Ishikawa (cell line): ENCODE measurements around the gene P3H2.

ENCODE experiments used
- CEBPB ChIP-seq: IDR thresholded peaks from 2 replicates; pipeline ENCODE4 v1.6.1; 2012
- CREB1 ChIP-seq: IDR thresholded peaks from 2 replicates; pipeline ENCODE4 v1.6.1; 2012; ENCODE audit warnings: low read depth
- EGR1 ChIP-seq: IDR thresholded peaks from 2 replicates; pipeline ENCODE4 v1.6.1; 2012
- EP300 ChIP-seq: IDR thresholded peaks from 2 replicates; pipeline ENCODE4 v1.6.1; 2012; ENCODE audit warnings: borderline replicate concordance
- FOXM1 ChIP-seq: IDR thresholded peaks from 2 replicates; pipeline ENCODE4 v1.6.1; 2012; ENCODE audit warnings: low read depth, borderline replicate concordance
- NFIC ChIP-seq: IDR thresholded peaks from 2 replicates; pipeline ENCODE4 v1.6.1; 2012
- RAD21 ChIP-seq: IDR thresholded peaks from 2 replicates; pipeline ENCODE4 v1.6.1; 2012; ENCODE audit warnings: low read depth
- TAF1 ChIP-seq: IDR thresholded peaks from 2 replicates; pipeline ENCODE4 v1.6.1; 2012; ENCODE audit warnings: low read depth, mild to moderate bottlenecking
- TCF12 ChIP-seq: IDR thresholded peaks from 2 replicates; pipeline ENCODE4 v1.6.1; 2012; ENCODE audit warnings: low read depth
- TEAD4 ChIP-seq: IDR thresholded peaks from 2 replicates; pipeline ENCODE4 v1.6.1; 2012
- YY1 ChIP-seq: IDR thresholded peaks from 2 replicates; pipeline ENCODE4 v1.6.1; 2012; ENCODE audit warnings: low read depth
- ZBTB7A ChIP-seq: IDR thresholded peaks from 2 replicates; pipeline ENCODE4 v1.6.1; 2012; ENCODE audit warnings: low read depth
- TF ChIP-seq, protein P1 (sequence below): IDR thresholded peaks from 2 replicates; pipeline ENCODE4 v1.6.1; 2012; ENCODE audit warnings: low read depth, mild to moderate bottlenecking
- TF ChIP-seq, protein P2 (sequence below): IDR thresholded peaks from 2 replicates; pipeline ENCODE4 v1.6.1; 2012
- TF ChIP-seq, protein P3 (sequence below): IDR thresholded peaks from 2 replicates; pipeline ENCODE4 v1.6.1; 2012

P3H2 gene

DNA sequence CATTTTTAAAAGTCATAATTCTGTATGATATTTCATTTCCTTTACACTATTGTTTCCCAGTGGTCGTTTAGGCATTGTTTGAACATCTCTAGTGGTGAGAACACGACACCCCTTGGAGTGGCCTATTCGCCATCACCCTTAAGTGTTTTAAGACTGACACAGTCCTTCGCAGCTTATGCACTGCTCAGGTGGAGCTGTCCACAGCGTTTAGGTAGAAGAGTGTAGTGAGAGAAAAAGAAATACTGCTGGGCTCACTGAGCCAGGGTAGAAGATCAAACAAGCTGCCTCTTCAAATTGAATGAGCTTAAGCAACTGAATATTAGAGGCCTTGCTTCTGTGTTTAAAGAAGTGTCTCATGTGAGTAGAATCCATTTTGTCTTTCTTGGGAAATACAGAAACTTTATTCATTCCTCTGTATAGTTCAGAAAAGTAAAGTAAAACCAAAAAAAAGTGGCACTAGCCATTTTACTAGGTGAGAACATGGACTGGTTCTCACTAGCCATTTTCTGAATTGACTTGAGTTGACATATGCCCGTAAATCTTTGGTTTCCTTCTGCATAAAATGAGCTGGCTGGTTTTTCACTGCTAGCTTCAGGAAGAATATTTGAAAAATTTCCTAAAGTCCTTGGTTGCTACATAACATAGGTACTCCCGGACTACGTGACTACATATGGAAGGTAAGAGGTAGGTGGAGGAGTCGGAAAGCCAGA lies 155.9 kb downstream of the P3H2 start:
- TF ChIP-seq CEBPB (no peak), NFIC (no peak), CREB1 (no peak)
- TF ChIP-seq, protein P1, sequence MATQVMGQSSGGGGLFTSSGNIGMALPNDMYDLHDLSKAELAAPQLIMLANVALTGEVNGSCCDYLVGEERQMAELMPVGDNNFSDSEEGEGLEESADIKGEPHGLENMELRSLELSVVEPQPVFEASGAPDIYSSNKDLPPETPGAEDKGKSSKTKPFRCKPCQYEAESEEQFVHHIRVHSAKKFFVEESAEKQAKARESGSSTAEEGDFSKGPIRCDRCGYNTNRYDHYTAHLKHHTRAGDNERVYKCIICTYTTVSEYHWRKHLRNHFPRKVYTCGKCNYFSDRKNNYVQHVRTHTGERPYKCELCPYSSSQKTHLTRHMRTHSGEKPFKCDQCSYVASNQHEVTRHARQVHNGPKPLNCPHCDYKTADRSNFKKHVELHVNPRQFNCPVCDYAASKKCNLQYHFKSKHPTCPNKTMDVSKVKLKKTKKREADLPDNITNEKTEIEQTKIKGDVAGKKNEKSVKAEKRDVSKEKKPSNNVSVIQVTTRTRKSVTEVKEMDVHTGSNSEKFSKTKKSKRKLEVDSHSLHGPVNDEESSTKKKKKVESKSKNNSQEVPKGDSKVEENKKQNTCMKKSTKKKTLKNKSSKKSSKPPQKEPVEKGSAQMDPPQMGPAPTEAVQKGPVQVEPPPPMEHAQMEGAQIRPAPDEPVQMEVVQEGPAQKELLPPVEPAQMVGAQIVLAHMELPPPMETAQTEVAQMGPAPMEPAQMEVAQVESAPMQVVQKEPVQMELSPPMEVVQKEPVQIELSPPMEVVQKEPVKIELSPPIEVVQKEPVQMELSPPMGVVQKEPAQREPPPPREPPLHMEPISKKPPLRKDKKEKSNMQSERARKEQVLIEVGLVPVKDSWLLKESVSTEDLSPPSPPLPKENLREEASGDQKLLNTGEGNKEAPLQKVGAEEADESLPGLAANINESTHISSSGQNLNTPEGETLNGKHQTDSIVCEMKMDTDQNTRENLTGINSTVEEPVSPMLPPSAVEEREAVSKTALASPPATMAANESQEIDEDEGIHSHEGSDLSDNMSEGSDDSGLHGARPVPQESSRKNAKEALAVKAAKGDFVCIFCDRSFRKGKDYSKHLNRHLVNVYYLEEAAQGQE = peak; percentile 62; the same call in 1 of the 2 replicates

DNA sequence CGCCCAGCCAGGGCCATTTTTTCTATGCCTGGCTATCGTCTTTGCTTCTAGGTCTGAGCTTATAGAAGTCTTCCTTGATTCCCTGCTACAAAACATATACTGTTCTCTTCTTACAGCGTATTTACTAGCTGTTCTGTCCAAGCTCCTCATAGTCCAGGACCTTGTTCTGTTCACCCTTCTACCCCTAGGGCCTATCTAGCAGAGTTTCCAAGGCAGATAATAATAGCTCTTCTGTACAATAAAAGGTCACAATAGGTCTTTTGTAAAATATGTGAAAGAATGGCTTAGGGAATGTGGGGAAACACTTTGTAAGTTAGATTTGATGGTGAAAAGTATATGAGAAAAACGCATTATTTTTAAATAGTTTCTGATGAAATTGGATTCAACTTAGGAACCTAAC lies 158.2 kb downstream of the P3H2 start:
- TF ChIP-seq TCF12 = no peak
- TF ChIP-seq, protein P2, sequence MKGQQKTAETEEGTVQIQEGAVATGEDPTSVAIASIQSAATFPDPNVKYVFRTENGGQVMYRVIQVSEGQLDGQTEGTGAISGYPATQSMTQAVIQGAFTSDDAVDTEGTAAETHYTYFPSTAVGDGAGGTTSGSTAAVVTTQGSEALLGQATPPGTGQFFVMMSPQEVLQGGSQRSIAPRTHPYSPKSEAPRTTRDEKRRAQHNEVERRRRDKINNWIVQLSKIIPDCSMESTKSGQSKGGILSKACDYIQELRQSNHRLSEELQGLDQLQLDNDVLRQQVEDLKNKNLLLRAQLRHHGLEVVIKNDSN = no peak
- TF ChIP-seq, protein P1 = no peak
- TF ChIP-seq CREB1 = no peak
- no peak for TF ChIP-seq NFIC
- no peak for TF ChIP-seq YY1
- no peak for TF ChIP-seq TAF1
- no peak for TF ChIP-seq CEBPB
- TF ChIP-seq TEAD4 = no peak
- no peak for TF ChIP-seq ZBTB7A
- TF ChIP-seq RAD21 = no peak
- TF ChIP-seq, protein P3, sequence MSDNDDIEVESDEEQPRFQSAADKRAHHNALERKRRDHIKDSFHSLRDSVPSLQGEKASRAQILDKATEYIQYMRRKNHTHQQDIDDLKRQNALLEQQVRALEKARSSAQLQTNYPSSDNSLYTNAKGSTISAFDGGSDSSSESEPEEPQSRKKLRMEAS = no peak
- no peak for TF ChIP-seq EP300
- TF ChIP-seq EGR1 = no peak
- TF ChIP-seq FOXM1 = no peak

DNA sequence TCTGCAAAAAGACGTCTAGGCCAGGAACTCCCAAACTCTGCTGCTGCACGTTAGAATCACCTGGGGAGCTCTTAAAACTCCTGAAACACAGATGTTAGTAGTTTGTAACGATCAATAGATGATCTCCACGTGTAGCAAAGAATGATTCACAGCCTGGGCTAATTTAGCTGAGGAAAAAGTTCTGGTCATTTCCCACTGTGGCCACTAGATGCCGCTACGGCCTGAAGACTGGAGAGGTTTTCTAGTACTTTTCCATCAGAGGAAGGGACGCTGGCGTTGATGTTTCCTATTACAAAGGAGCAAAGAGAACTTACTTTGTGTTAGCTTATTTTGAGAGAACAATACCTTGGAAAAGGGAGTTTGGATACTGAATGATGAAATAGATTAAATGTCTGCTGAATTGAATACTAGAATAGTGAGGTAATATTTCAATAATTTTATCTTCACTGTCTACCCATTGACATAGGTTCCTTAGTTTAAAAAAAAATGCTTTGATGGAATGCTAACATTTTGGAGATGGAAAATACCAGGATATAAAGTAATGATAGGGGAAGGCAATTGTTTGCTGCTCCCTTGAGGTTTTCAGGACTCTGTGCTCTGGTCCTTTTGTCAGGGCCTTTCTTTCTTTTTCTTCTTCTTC lies 159.1 kb downstream of the P3H2 start:
- TF ChIP-seq CREB1 (no peak), CEBPB (no peak), RAD21 (peak; percentile 99), EP300 (peak; percentile 27; the same call in 1 of the 2 replicates), NFIC (no peak), TAF1 (no peak), TCF12 (no peak), EGR1 (no peak), YY1 (no peak), TEAD4 (no peak)
- TF ChIP-seq, protein P3 = peak; percentile 66; the same call in 1 of the 2 replicates
- TF ChIP-seq, protein P1 = no peak
- TF ChIP-seq, protein P2 = no peak

DNA sequence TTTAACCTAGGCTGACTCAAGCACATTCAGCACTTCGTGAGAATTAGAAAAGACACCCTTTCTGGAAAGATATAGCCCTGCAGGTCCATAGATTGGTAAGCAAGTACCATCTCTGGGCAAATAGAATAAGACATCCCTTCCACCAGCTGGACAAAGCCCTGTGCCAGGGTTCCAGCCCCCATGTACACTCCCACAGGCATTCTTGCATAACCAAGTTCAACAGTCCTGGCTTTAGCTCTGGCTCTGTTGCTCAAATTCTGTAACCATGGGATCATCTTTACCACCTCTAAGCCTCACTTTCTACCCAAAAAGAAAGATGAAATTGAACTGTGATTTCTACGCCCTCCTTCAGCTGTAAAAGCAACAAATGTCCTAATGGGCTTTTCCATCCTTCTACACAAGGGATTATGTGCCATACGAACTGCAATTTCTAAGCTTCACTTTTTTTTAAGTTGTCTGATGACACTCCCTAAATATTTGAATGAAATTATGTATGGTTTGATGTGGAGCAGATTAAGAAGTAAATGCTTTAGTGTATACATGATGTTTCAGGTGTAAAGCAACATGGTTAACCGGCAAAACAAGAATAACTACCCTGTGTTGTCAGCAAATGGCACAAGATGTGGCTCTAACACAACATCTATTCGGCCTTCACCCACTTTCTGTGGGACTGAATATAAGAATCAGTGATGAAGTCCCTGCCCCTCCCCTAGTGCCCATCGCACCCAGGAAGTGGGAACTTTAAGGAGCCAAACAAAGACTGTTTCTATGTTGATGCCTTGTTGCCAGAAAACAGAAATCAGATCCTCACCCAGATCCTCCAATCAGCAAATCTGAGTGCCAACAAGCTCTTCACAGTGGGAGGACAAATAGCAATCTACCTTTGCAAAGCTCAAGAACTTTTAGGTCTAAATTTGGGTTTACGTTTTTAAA lies 165.7 kb downstream of the P3H2 start:
- TF ChIP-seq, protein P1 = no peak
- TF ChIP-seq FOXM1 (no peak), TCF12 (no peak), CEBPB (no peak), TEAD4 (no peak), YY1 (no peak), ZBTB7A (no peak), EGR1 (no peak), TAF1 (no peak), NFIC (no peak)
- TF ChIP-seq, protein P3 = no peak
